HepG2 (cell line): ENCODE data around the gene ELP6. TPM values are rescaled to one million over a fixed set of nuclear protein-coding genes. Genes with fewer than 3 reads are reported as not detected.

Experiments
- DMAP1 ChIP-seq: IDR thresholded peaks from 2 replicates; pipeline ENCODE4 v1.6.1; 2016
- MTA1 ChIP-seq: sonication (generic); formaldehyde crosslinking; IDR thresholded peaks from 2 replicates; pipeline ENCODE4 v1.4.0; 2020; ENCODE audit warnings: missing genetic modification reagents, mild to moderate bottlenecking, borderline replicate concordance
- SRF ChIP-seq: IDR thresholded peaks from 2 replicates; pipeline ENCODE4 v1.6.1; 2011; ENCODE audit warnings: mild to moderate bottlenecking, low read depth, low read length, moderate library complexity
- YY1 ChIP-seq: IDR thresholded peaks from 2 replicates; pipeline ENCODE4 v1.6.1; 2011; ENCODE audit warnings: low read length, low read depth, moderate library complexity, mild to moderate bottlenecking; ENCODE audit not compliant: insufficient read depth, insufficient replicate concordance
- ZFP36L1 ChIP-seq: sonication (generic); formaldehyde crosslinking; IDR thresholded peaks from 2 replicates; pipeline ENCODE4 v1.8.0; 2022; ENCODE audit warnings: mild to moderate bottlenecking, missing genetic modification reagents, moderate library complexity
- ZNF670 ChIP-seq: sonication (generic); formaldehyde crosslinking; IDR thresholded peaks from 2 replicates; pipeline ENCODE4 v1.8.0; 2022; ENCODE audit warnings: mild to moderate bottlenecking, missing genetic modification reagents, borderline replicate concordance
- polyA plus RNA-seq, 8 experiments: library from polyadenylated mRNA; depleted of rRNA in 3 of 8; stranded (reverse) in 7 of 8; unstranded in 1 of 8; fragments of >200 nt; fragmentation: Illumina TruSeq in 4 of 8; extraction: Trizol in 4 of 8; gene quantifications; 2 replicates each; pipeline versions ENCODE4 v1.2.1 to v1.2.3, GENCODE V29; 2011 to 2016; ENCODE audit warnings: low read depth in 4 of 8, missing spikeins in 1 of 8, mixed read lengths in 1 of 8; ENCODE audit not compliant: insufficient read depth in 1 of 8
- total RNA-seq, 5 experiments: library from RNA; depleted of rRNA; stranded (reverse); fragments of >200 nt; fragmentation: Illumina TruSeq; extraction: Trizol; gene quantifications; 2 replicates each; pipeline ENCODE4 v1.2.3, GENCODE V29; 2016; ENCODE audit warnings: low read depth in 1 of 5
- TF ChIP-seq, protein P1 (sequence below): sonication (generic); formaldehyde crosslinking; IDR thresholded peaks from 2 replicates; pipeline ENCODE4 v1.5.0; 2020; ENCODE audit warnings: mild to moderate bottlenecking, missing genetic modification reagents
- TF ChIP-seq, protein P2 (sequence below): sonication (generic); formaldehyde crosslinking; IDR thresholded peaks from 2 replicates; pipeline ENCODE4 v1.4.0; 2020; ENCODE audit warnings: mild to moderate bottlenecking, missing genetic modification reagents
- TF ChIP-seq, protein P3 (sequence below): sonication (generic); formaldehyde crosslinking; IDR thresholded peaks from 2 replicates; pipeline ENCODE4 v1.4.0; 2020; ENCODE audit warnings: missing genetic modification reagents, mild to moderate bottlenecking, borderline replicate concordance
- TF ChIP-seq, protein P4 (sequence below): sonication (generic); formaldehyde crosslinking; IDR thresholded peaks from 2 replicates; pipeline ENCODE4 v1.5.0; 2020; ENCODE audit warnings: missing genetic modification reagents, mild to moderate bottlenecking, borderline replicate concordance

The ELP6 gene
- total and polyA plus RNA-seq, 2 of the 13 experiments (the other 11 are each of a cell fraction or from before 2014, with no cell fraction given), result 45.0 to 49.3 TPM

DNA sequence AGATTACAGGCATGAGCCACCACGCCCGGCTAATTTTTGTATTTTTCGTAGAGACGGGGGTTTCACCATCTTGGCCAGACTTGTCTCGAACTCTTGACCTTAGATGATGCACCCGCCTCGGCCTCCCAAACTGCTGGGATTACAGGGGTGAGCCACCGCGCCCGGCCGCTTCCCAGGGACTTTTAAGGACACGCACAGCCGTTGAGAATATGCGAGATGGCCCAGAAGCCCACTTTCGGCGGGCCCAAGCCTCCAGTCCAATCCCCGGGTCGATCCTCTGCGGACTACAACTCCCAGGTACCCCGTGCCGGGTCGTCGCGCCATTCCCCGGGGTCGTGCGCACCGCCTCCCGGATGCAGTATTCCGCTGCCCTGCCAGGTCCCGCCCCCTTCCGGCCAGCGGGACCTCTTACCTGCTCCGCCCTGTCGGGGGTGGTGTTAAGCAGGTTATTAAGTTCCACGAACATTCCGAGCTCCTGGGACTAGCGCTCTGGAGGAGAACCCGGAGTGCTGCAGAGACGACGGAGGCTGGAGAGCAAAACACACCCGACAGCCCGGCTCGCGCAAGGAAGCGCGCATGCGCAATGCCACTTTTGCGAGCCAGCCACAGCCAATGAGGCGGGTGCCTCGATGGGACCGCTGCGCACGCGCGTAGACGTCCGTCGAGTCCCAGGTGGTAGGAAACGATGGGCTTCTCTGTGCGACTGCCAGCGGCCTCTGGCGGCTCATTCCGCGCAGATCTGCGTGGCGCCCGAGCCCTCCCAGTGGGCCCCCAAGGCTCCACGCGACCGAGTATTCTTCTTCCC lies at the start of gene ELP6 (continued):
- TF ChIP-seq YY1, result peak; percentile 86
- no peak for TF ChIP-seq MTA1
- TF ChIP-seq, protein P1, sequence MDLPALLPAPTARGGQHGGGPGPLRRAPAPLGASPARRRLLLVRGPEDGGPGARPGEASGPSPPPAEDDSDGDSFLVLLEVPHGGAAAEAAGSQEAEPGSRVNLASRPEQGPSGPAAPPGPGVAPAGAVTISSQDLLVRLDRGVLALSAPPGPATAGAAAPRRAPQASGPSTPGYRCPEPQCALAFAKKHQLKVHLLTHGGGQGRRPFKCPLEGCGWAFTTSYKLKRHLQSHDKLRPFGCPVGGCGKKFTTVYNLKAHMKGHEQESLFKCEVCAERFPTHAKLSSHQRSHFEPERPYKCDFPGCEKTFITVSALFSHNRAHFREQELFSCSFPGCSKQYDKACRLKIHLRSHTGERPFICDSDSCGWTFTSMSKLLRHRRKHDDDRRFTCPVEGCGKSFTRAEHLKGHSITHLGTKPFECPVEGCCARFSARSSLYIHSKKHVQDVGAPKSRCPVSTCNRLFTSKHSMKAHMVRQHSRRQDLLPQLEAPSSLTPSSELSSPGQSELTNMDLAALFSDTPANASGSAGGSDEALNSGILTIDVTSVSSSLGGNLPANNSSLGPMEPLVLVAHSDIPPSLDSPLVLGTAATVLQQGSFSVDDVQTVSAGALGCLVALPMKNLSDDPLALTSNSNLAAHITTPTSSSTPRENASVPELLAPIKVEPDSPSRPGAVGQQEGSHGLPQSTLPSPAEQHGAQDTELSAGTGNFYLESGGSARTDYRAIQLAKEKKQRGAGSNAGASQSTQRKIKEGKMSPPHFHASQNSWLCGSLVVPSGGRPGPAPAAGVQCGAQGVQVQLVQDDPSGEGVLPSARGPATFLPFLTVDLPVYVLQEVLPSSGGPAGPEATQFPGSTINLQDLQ, result peak; percentile 85
- TF ChIP-seq, protein P2, sequence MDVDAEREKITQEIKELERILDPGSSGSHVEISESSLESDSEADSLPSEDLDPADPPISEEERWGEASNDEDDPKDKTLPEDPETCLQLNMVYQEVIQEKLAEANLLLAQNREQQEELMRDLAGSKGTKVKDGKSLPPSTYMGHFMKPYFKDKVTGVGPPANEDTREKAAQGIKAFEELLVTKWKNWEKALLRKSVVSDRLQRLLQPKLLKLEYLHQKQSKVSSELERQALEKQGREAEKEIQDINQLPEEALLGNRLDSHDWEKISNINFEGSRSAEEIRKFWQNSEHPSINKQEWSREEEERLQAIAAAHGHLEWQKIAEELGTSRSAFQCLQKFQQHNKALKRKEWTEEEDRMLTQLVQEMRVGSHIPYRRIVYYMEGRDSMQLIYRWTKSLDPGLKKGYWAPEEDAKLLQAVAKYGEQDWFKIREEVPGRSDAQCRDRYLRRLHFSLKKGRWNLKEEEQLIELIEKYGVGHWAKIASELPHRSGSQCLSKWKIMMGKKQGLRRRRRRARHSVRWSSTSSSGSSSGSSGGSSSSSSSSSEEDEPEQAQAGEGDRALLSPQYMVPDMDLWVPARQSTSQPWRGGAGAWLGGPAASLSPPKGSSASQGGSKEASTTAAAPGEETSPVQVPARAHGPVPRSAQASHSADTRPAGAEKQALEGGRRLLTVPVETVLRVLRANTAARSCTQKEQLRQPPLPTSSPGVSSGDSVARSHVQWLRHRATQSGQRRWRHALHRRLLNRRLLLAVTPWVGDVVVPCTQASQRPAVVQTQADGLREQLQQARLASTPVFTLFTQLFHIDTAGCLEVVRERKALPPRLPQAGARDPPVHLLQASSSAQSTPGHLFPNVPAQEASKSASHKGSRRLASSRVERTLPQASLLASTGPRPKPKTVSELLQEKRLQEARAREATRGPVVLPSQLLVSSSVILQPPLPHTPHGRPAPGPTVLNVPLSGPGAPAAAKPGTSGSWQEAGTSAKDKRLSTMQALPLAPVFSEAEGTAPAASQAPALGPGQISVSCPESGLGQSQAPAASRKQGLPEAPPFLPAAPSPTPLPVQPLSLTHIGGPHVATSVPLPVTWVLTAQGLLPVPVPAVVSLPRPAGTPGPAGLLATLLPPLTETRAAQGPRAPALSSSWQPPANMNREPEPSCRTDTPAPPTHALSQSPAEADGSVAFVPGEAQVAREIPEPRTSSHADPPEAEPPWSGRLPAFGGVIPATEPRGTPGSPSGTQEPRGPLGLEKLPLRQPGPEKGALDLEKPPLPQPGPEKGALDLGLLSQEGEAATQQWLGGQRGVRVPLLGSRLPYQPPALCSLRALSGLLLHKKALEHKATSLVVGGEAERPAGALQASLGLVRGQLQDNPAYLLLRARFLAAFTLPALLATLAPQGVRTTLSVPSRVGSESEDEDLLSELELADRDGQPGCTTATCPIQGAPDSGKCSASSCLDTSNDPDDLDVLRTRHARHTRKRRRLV, result peak; percentile 74; the same call in 1 of the 2 replicates
- TF ChIP-seq DMAP1, result peak; percentile 78; the same call in 1 of the 2 replicates
- TF ChIP-seq ZFP36L1, result peak; percentile 76; the same call in 1 of the 2 replicates
- TF ChIP-seq, protein P3, sequence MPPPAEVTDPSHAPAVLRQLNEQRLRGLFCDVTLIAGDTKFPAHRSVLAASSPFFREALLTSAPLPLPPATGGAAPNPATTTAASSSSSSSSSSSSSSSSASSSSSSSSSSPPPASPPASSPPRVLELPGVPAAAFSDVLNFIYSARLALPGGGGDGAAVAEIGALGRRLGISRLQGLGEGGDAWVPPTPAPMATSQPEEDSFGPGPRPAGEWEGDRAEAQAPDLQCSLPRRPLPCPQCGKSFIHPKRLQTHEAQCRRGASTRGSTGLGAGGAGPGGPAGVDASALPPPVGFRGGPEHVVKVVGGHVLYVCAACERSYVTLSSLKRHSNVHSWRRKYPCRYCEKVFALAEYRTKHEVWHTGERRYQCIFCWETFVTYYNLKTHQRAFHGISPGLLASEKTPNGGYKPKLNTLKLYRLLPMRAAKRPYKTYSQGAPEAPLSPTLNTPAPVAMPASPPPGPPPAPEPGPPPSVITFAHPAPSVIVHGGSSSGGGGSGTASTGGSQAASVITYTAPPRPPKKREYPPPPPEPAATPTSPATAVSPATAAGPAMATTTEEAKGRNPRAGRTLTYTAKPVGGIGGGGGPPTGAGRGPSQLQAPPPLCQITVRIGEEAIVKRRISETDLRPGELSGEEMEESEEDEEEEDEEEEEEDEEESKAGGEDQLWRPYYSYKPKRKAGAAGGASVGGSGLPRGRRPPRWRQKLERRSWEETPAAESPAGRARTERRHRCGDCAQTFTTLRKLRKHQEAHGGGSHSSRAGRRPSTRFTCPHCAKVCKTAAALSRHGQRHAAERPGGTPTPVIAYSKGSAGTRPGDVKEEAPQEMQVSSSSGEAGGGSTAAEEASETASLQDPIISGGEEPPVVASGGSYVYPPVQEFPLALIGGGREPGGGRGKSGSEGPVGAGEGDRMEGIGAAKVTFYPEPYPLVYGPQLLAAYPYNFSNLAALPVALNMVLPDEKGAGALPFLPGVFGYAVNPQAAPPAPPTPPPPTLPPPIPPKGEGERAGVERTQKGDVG (CRISPR knock-in tag), result no peak
- TF ChIP-seq ZNF670 (CRISPR knock-in tag), result no peak
- TF ChIP-seq, protein P4, sequence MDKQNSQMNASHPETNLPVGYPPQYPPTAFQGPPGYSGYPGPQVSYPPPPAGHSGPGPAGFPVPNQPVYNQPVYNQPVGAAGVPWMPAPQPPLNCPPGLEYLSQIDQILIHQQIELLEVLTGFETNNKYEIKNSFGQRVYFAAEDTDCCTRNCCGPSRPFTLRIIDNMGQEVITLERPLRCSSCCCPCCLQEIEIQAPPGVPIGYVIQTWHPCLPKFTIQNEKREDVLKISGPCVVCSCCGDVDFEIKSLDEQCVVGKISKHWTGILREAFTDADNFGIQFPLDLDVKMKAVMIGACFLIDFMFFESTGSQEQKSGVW, result no peak; the same call in 1 of the 2 replicates
- no peak for TF ChIP-seq SRF
